Neural crest cell (in vitro differentiated cells): ENCODE measurements around the gene JOSD1. TPM values are rescaled to one million over a fixed set of nuclear protein-coding genes. Genes with fewer than 3 reads are reported as not detected.

Experiments
- DNase-seq: peaks from one replicate; pipeline ENCODE4 v3.0.0; 2021; ENCODE audit warnings: low read depth, mixed read lengths, low spot score
- H3K27ac Mint-ChIP-seq: one replicate; pipeline ENCODE4 v1.8.0; 2021; ENCODE audit warnings: mild to moderate bottlenecking, mixed read lengths; ENCODE audit not compliant: unreplicated experiment
- H3K27me3 Mint-ChIP-seq: 2 replicates; pipeline ENCODE4 v1.8.0; 2021; ENCODE audit warnings: low read depth, mild to moderate bottlenecking, mixed read lengths
- H3K36me3 Mint-ChIP-seq: 2 replicates; pipeline ENCODE4 v1.8.0; 2021; ENCODE audit warnings: low read depth, mild to moderate bottlenecking, mixed read lengths
- H3K4me1 Mint-ChIP-seq: 2 replicates; pipeline ENCODE4 v1.8.0; 2021; ENCODE audit warnings: mixed read lengths
- H3K4me3 Mint-ChIP-seq: one replicate; pipeline ENCODE4 v1.8.0; 2021; ENCODE audit warnings: mild to moderate bottlenecking, mixed read lengths
- H3K9me3 Mint-ChIP-seq: 2 replicates; pipeline ENCODE4 v1.8.0; 2021; ENCODE audit warnings: mixed read lengths
- CTCF ChIP-seq: fragments of 200-600 bp; sonication (generic); conservative IDR thresholded peaks from 2 replicates; pipeline ENCODE4 v1.5.0; 2021; ENCODE audit warnings: antibody characterized with exemption, mild to moderate bottlenecking
- total RNA-seq: library from RNA; stranded (reverse); gene quantifications from 2 replicates; pipeline ENCODE4 v1.2.1, GENCODE V29; 2021

Gene JOSD1
- total RNA-seq, 1 donor from 2014 or later, result 51.8 TPM

GRCh38 chr22:38638728-38639127 is 62.0 kb downstream of the JOSD1 start:
- no peak for TF ChIP-seq CTCF
- H3K27ac Mint-ChIP-seq, result no peak overlapping the region
- H3K9me3 Mint-ChIP-seq, result no peaks in the 10 kb centered on the region
- DNase-seq, result no peak
- no peaks in the 10 kb centered on the region for H3K4me1 Mint-ChIP-seq
- no peak overlapping the region for H3K4me3 Mint-ChIP-seq
- peaks cover 3% of the 10 kb centered on the region for H3K36me3 Mint-ChIP-seq
- H3K27me3 Mint-ChIP-seq, result no peaks in the 10 kb centered on the region

- Mint-ChIP-seq H3K36me3 (peaks cover 3% of the 10 kb centered on the region), H3K4me3 (no peak overlapping the region), H3K27me3 (no peaks in the 10 kb centered on the region), H3K9me3 (no peaks in the 10 kb centered on the region), H3K4me1 (no peaks in the 10 kb centered on the region), H3K27ac (no peak overlapping the region)
- no peak for TF ChIP-seq CTCF
- DNase-seq, result no peak
Measured at GRCh38 chr22:38638216-38638615, 62.5 kb downstream of the JOSD1 start.

Other genes starting within 250 kb of the JOSD1 start
- gene KCNJ4, start 245.7 kb downstream of the JOSD1 start, total RNA-seq, result 4.0 and 4.4 TPM in 2 replicates
- gene KDELR3, start 232.8 kb downstream of the JOSD1 start, total RNA-seq, result 5.1 and 5.3 TPM in 2 replicates
- 485 and 500 TPM in 2 replicates for gene DDX17, start 194.6 kb downstream of the JOSD1 start, total RNA-seq
- gene DMC1, start 130.8 kb downstream of the JOSD1 start, total RNA-seq, result 8.1 and 9.0 TPM in 2 replicates
- 7.3 and 7.8 TPM in 2 replicates for gene FAM227A, start 44.6 kb downstream of the JOSD1 start, total RNA-seq
- 39.1 and 39.4 TPM in 2 replicates for gene CBY1, start 44.3 kb downstream of the JOSD1 start, total RNA-seq
- 105 and 107 TPM in 2 replicates for gene TOMM22, start 19.0 kb downstream of the JOSD1 start, total RNA-seq
- gene GTPBP1, start 5.0 kb upstream of the JOSD1 start, total RNA-seq, result 73.3 and 75.6 TPM in 2 replicates
- 39.0 and 41.7 TPM in 2 replicates for gene SUN2, start 55.1 kb upstream of the JOSD1 start, total RNA-seq
- gene DNAL4, start 93.2 kb upstream of the JOSD1 start, total RNA-seq, result 18.0 and 18.9 TPM in 2 replicates
- gene NPTXR, start 143.1 kb upstream of the JOSD1 start, total RNA-seq, result 9.3 and 9.4 TPM in 2 replicates
- 45.8 and 48.2 TPM in 2 replicates for gene CBX6, start 171.3 kb upstream of the JOSD1 start, total RNA-seq